IMR-90 (cell line): Measurements from ENCODE around the gene CADM4. TPM values are rescaled to one million over a fixed set of nuclear protein-coding genes. Genes with fewer than 3 reads are reported as not detected.

Experiments used
- ATAC-seq: fragments of 200-7000 bp; cut with Tn5 transposase; 2 replicates; pipeline ENCODE4 v1.9.1; 2020; ENCODE audit warnings: low read depth, mild to moderate bottlenecking, moderate library complexity
- BruUV-seq: library from RNA; stranded (reverse); fragments of 400-500 nt; replicated peaks from 2 replicates; lab custom pipeline; 2021; lab: Mats Ljungman, UMichigan
- CTCF ChIA-PET: fragments of 300-600 bp; formaldehyde crosslinking; extraction: SDS; loops from one replicate; lab custom pipeline; 2021; ENCODE audit warnings: antibody characterized with exemption; lab: Yijun Ruan, JAX
- POLR2A ChIA-PET: fragments of 300-600 bp; sonication (Branson Sonifier 250); formaldehyde crosslinking; loops from one replicate; lab custom pipeline; 2022; ENCODE audit warnings: antibody characterized with exemption; ENCODE audit not compliant: unreplicated experiment; lab: Charles Lee
- DNase-seq: peaks from one replicate; pipeline ENCODE4 v3.0.0; 2013
- H2AFZ ChIP-seq: replicated peaks from 2 replicates; pipeline ENCODE3; 2013; ENCODE audit warnings: low read length, mild to moderate bottlenecking; ENCODE audit not compliant: poor library complexity
- H2AK5ac ChIP-seq: 2 replicates; pipeline ENCODE4 v1.6.1; 2013; ENCODE audit warnings: low read depth, low read length, inconsistent platforms
- H2AK9ac ChIP-seq: replicated peaks from 2 replicates; pipeline ENCODE3; 2013; ENCODE audit warnings: mild to moderate bottlenecking, low read depth, low read length, moderate library complexity; ENCODE audit not compliant: poor library complexity
- H2BK120ac ChIP-seq: 2 replicates; pipeline ENCODE4 v1.6.1; 2013; ENCODE audit warnings: low read depth, low read length, inconsistent platforms
- H2BK15ac ChIP-seq: 3 replicates; pipeline ENCODE4 v1.6.1; 2013; ENCODE audit warnings: low read depth, low read length, inconsistent platforms
- H2BK20ac ChIP-seq: 2 replicates; pipeline ENCODE4 v1.6.1; 2013; ENCODE audit warnings: low read depth, mild to moderate bottlenecking, inconsistent platforms, low read length, moderate library complexity
- H2BK5ac ChIP-seq: 2 replicates; pipeline ENCODE4 v1.6.1; 2013; ENCODE audit warnings: mild to moderate bottlenecking, low read depth, low read length, inconsistent platforms; ENCODE audit not compliant: poor library complexity, severe bottlenecking
- H3K14ac ChIP-seq: replicated peaks from 2 replicates; pipeline ENCODE4 v1.6.1; 2013; ENCODE audit warnings: low read depth, low read length, inconsistent platforms
- H3K18ac ChIP-seq: 2 replicates; pipeline ENCODE4 v1.6.1; 2013; ENCODE audit warnings: low read depth, low read length, control low read depth
- H3K23ac ChIP-seq: 2 replicates; pipeline ENCODE4 v1.6.1; 2013; ENCODE audit warnings: low read depth, low read length, inconsistent platforms
- H3K27ac ChIP-seq: 2 replicates; pipeline ENCODE4 v1.5.1; 2013; ENCODE audit warnings: mild to moderate bottlenecking, control low read depth, low read length; ENCODE audit not compliant: insufficient read depth
- H3K27me3 ChIP-seq: 2 replicates; pipeline ENCODE4 v1.6.1; 2013; ENCODE audit warnings: low read length; ENCODE audit not compliant: control insufficient read depth, insufficient read depth
- H3K36me3 ChIP-seq: 2 replicates; pipeline ENCODE4 v1.6.1; 2013; ENCODE audit warnings: low read length, mixed read lengths; ENCODE audit not compliant: control insufficient read depth, insufficient read depth
- H3K4ac ChIP-seq: 2 replicates; pipeline ENCODE4 v1.6.1; 2013; ENCODE audit warnings: low read depth, low read length, inconsistent platforms
- H3K4me1 ChIP-seq: 2 replicates; pipeline ENCODE4 v1.6.1; 2013; ENCODE audit warnings: low read length, mixed read lengths; ENCODE audit not compliant: control insufficient read depth, insufficient read depth
- H3K4me2 ChIP-seq: 2 replicates; pipeline ENCODE4 v1.6.1; 2013; ENCODE audit warnings: low read depth, mild to moderate bottlenecking, control low read depth, low read length, moderate library complexity
- H3K4me3 ChIP-seq: 2 replicates; pipeline ENCODE4 v1.5.1; 2013; ENCODE audit warnings: low read depth, mild to moderate bottlenecking, control low read depth, low read length, moderate library complexity; ENCODE audit not compliant: insufficient read depth
- H3K56ac ChIP-seq: 2 replicates; pipeline ENCODE4 v1.6.1; 2013; ENCODE audit warnings: low read length, inconsistent platforms; ENCODE audit not compliant: insufficient read depth; ENCODE audit errors: extremely low read depth
- H3K79me1 ChIP-seq, 2 experiments: 2 replicates each; pipeline ENCODE4 v1.6.1; 2013; ENCODE audit warnings: low read length in 2 of 2, inconsistent platforms in 1 of 2, low read depth in 1 of 2
- H3K9ac ChIP-seq: 2 replicates; pipeline ENCODE4 v1.6.1; 2013; ENCODE audit warnings: low read depth, low read length, control low read depth
- H3K9me1 ChIP-seq: 2 replicates; pipeline ENCODE4 v1.6.1; 2013; ENCODE audit warnings: low read length, inconsistent platforms; ENCODE audit not compliant: insufficient read depth
- H3K9me3 ChIP-seq: 2 replicates; pipeline ENCODE4 v1.6.1; 2013; ENCODE audit warnings: low read length; ENCODE audit not compliant: control insufficient read depth, insufficient read depth
- H4K20me1 ChIP-seq: 2 replicates; pipeline ENCODE4 v1.6.1; 2013; ENCODE audit warnings: low read length, inconsistent platforms; ENCODE audit not compliant: insufficient read depth
- H4K5ac ChIP-seq: 2 replicates; pipeline ENCODE4 v1.6.1; 2013; ENCODE audit warnings: mild to moderate bottlenecking, low read depth, low read length, control low read depth
- H4K8ac ChIP-seq, 2 experiments: 2 replicates each; pipeline ENCODE4 v1.6.1; 2013; ENCODE audit warnings: low read depth in 2 of 2, low read length in 2 of 2, control low read depth in 1 of 2, inconsistent platforms in 1 of 2
- H4K91ac ChIP-seq: 2 replicates; pipeline ENCODE4 v1.6.1; 2013; ENCODE audit warnings: low read depth, low read length, inconsistent platforms; ENCODE audit not compliant: insufficient read depth
- BHLHE40 ChIP-seq: fragments of 150-350 bp; IDR thresholded peaks from 2 replicates; pipeline ENCODE4 v1.6.1; 2016; ENCODE audit warnings: mild to moderate bottlenecking, low read depth, low read length
- CEBPB ChIP-seq: IDR thresholded peaks from 2 replicates; pipeline ENCODE4 v1.6.1; 2012; ENCODE audit warnings: low read depth, low read length, improper control_type of control experiment
- FOS ChIP-seq: fragments of 150-350 bp; IDR thresholded peaks from 2 replicates; pipeline ENCODE4 v1.6.1; 2016; ENCODE audit warnings: low read depth, low read length
- MAFK ChIP-seq: IDR thresholded peaks from 2 replicates; pipeline ENCODE4 v1.6.1; 2012; ENCODE audit warnings: low read depth, low read length, improper control_type of control experiment
- MAZ ChIP-seq: IDR thresholded peaks from 2 replicates; pipeline ENCODE4 v1.6.1; 2012; ENCODE audit warnings: low read depth, mild to moderate bottlenecking, low read length, improper control_type of control experiment, moderate library complexity, borderline replicate concordance
- MXI1 ChIP-seq: IDR thresholded peaks from 2 replicates; pipeline ENCODE4 v1.6.1; 2012; ENCODE audit warnings: low read depth, mild to moderate bottlenecking, low read length, moderate library complexity, borderline replicate concordance
- POLR2A ChIP-seq: IDR thresholded peaks from 2 replicates; pipeline ENCODE4 v1.6.1; 2012; ENCODE audit warnings: mild to moderate bottlenecking, low read depth, low read length
- RAD21 ChIP-seq: IDR thresholded peaks from 2 replicates; pipeline ENCODE4 v1.6.1; 2012; ENCODE audit warnings: low read length, improper control_type of control experiment
- RCOR1 ChIP-seq: IDR thresholded peaks from 2 replicates; pipeline ENCODE4 v1.6.1; 2012; ENCODE audit warnings: mild to moderate bottlenecking, low read length, improper control_type of control experiment; ENCODE audit not compliant: insufficient replicate concordance
- RFX5 ChIP-seq: IDR thresholded peaks from 2 replicates; pipeline ENCODE4 v1.8.0; 2012; ENCODE audit warnings: low read depth, mild to moderate bottlenecking, low read length, moderate library complexity
- SMC3 ChIP-seq: fragments of 150-350 bp; IDR thresholded peaks from 2 replicates; pipeline ENCODE4 v1.6.1; 2016; ENCODE audit warnings: low read depth, mild to moderate bottlenecking, antibody characterized with exemption, low read length, moderate library complexity
- WGBS, 2 experiments: methylation state at CpG; one replicate each; pipeline versions ENCODE4 v1.1.5 to v1.1.7; 2013; ENCODE audit warnings: missing lambda C conversion rate in 2 of 2; ENCODE audit not compliant: insufficient read length in 1 of 2; ENCODE audit errors: extremely low coverage in 2 of 2; 5-methylcytosine and 5-hydroxymethylcytosine counted together
- dilution Hi-C: fragments of 300-500 bp; cut with HindIII; formaldehyde crosslinking; loops from one replicate; pipeline ENCODE4 v1.14.3; 2018; ENCODE audit warnings: low sequenced_read_pairs; ENCODE audit not compliant: unreplicated experiment
- in situ Hi-C: fragments of 300-500 bp; cut with MboI; formaldehyde crosslinking; loops from 3 replicates; pipeline ENCODE4 v1.14.3; 2019; ENCODE audit warnings: low sequenced_read_pairs, inconsistent platforms, mixed read lengths
- intact Hi-C: fragments of 100-400 bp; cut with micrococcal nuclease; formaldehyde crosslinking; loops from 2 replicates; pipeline ENCODE4 v1.10.0; 2022
- polyA plus RNA-seq, 3 experiments: library from polyadenylated mRNA; depleted of rRNA; stranded (reverse); fragments of >200 nt; gene quantifications; 2 replicates each; pipeline ENCODE4 v1.2.3, GENCODE V29; 2012; ENCODE audit warnings: low replicate concordance in 1 of 3
- total RNA-seq: library from RNA; depleted of rRNA; stranded (reverse); fragments of >200 nt; gene quantifications from 2 replicates; pipeline ENCODE4 v1.2.3, GENCODE V29; 2012
- TF ChIP-seq, protein P1 (sequence below): fragments of 150-350 bp; IDR thresholded peaks from 2 replicates; pipeline ENCODE4 v1.6.1; 2016; ENCODE audit warnings: low read depth, mild to moderate bottlenecking, low read length, moderate library complexity, borderline replicate concordance
- TF ChIP-seq, protein P2 (sequence below): conservative IDR thresholded peaks from 2 replicates; pipeline ENCODE4 v1.5.1; 2012; ENCODE audit warnings: mild to moderate bottlenecking, low read depth, low read length, improper control_type of control experiment

The CADM4 gene
- total and polyA plus RNA-seq, 2 of the 4 experiments (the other 2 are of a cell fraction) = 2.0 to 4.9 TPM

DNA sequence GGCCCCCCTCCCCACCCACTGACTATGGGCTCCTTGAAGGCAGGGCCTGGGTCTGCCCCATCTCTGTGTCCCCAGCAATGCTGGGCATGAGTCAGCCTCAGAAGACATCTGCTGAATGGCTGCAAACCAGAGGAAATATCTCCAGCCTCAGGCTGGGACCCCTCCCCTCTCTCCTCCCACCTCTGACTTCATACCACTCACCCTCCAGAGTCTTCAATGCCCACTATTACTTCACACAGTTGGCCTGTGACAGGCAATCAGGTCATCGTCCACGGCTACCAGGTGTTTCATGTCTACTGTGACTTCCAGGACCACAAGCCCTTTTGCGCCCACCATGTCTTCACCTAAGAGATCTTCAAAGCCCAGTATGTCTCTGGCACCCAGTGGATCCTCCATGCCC is 27.9 kb downstream of the CADM4 start, which contains the start of gene SRRM5:
TSS of gene SRRM5 (plus strand) at position 301 of the 400 bp plus-strand sequence. CDS start at position 335, 34 bp downstream.
- no peaks in the 10 kb centered on the region for H3K27me3 ChIP-seq
- in situ Hi-C loops = no loop called here
- DNase-seq = no peak
- H3K4me3 ChIP-seq = no peak within 1 kb of the TSS
- H4K8ac ChIP-seq = no peak within 1 kb of the TSS
- H2AK9ac ChIP-seq = peak within 1 kb of the TSS; percentile 82
- H3K9me1 ChIP-seq = peaks cover 9% of the 10 kb centered on the region
- CTCF ChIA-PET = no interaction called here
- H2BK5ac ChIP-seq = no peak within 1 kb of the TSS
- no peak within 1 kb of the TSS for H3K9ac ChIP-seq
- no peak for ATAC-seq
- no peak within 1 kb of the TSS for H3K27ac ChIP-seq
- H3K36me3 ChIP-seq = peaks cover 32% of the 10 kb centered on the region
- H2BK20ac ChIP-seq = no peak within 1 kb of the TSS
- TF ChIP-seq MXI1 (no peak), BHLHE40 (no peak), FOS (no peak), POLR2A (no peak), MAFK (no peak), RFX5 (no peak), CEBPB (no peak), RCOR1 (no peak), SMC3 (no peak), RAD21 (no peak), MAZ (no peak)
- TF ChIP-seq, protein P1, sequence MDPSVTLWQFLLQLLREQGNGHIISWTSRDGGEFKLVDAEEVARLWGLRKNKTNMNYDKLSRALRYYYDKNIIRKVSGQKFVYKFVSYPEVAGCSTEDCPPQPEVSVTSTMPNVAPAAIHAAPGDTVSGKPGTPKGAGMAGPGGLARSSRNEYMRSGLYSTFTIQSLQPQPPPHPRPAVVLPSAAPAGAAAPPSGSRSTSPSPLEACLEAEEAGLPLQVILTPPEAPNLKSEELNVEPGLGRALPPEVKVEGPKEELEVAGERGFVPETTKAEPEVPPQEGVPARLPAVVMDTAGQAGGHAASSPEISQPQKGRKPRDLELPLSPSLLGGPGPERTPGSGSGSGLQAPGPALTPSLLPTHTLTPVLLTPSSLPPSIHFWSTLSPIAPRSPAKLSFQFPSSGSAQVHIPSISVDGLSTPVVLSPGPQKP = no peak
- TF ChIP-seq, protein P2, sequence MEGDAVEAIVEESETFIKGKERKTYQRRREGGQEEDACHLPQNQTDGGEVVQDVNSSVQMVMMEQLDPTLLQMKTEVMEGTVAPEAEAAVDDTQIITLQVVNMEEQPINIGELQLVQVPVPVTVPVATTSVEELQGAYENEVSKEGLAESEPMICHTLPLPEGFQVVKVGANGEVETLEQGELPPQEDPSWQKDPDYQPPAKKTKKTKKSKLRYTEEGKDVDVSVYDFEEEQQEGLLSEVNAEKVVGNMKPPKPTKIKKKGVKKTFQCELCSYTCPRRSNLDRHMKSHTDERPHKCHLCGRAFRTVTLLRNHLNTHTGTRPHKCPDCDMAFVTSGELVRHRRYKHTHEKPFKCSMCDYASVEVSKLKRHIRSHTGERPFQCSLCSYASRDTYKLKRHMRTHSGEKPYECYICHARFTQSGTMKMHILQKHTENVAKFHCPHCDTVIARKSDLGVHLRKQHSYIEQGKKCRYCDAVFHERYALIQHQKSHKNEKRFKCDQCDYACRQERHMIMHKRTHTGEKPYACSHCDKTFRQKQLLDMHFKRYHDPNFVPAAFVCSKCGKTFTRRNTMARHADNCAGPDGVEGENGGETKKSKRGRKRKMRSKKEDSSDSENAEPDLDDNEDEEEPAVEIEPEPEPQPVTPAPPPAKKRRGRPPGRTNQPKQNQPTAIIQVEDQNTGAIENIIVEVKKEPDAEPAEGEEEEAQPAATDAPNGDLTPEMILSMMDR = no peak
- H3K23ac ChIP-seq = no peak within 1 kb of the TSS
- no peak within 1 kb of the TSS for H3K18ac ChIP-seq
- no peaks in the 10 kb centered on the region for H3K9me3 ChIP-seq
- intact Hi-C loops = no loop called here
- no peak within 1 kb of the TSS; the same call in 1 of the 2 replicates for H2AK5ac ChIP-seq
- peaks cover 17% of the 10 kb centered on the region for H4K20me1 ChIP-seq
- 92% methylated on average over 2 of the region's 3 CpGs; no CpG with 5 or more reads in 1 of the 2 experiments for WGBS, 2 experiments
- no peak within 1 kb of the TSS for H4K91ac ChIP-seq
- POLR2A ChIA-PET = no interaction called here
- no peak within 1 kb of the TSS for H3K4ac ChIP-seq
- no TSS peak for BruUV-seq
- no peak within 1 kb of the TSS for H2BK120ac ChIP-seq
- no peak within 1 kb of the TSS for H2AFZ ChIP-seq
- H3K56ac ChIP-seq = no peak within 1 kb of the TSS
- H3K4me1 ChIP-seq = no peaks in the 10 kb centered on the region
- no peak within 1 kb of the TSS for H2BK15ac ChIP-seq
- dilution Hi-C loops = no loop called here
- no peak within 1 kb of the TSS for H3K14ac ChIP-seq
- no peak within 1 kb of the TSS for H3K4me2 ChIP-seq
- H4K5ac ChIP-seq = no peak within 1 kb of the TSS
- peaks cover 28 to 66% of the 10 kb centered on the region in 2 experiments for H3K79me1 ChIP-seq
